Right renal pelvis (tissue), 4 donors: ENCODE results near the gene LRRC45. TPM values are rescaled to one million over a fixed set of nuclear protein-coding genes. Genes with fewer than 3 reads are reported as not detected.

Source experiments
- DNase-seq, 4 donors: peaks; one replicate each; pipeline ENCODE4 v3.0.0-alpha.2; 2013; ENCODE audit warnings: low read depth in 4 of 4, low spot score in 3 of 4, missing footprints in 1 of 4
- polyA plus RNA-seq, 4 donors: library from polyadenylated mRNA; unstranded; fragments of 120-200 nt; gene quantifications; one replicate each; pipeline ENCODE4 v1.2.1, GENCODE V29; 2013; ENCODE audit not compliant: insufficient read length in 4 of 4

LRRC45 gene
- polyA plus RNA-seq, 4 donors = 10.8 to 16.4 (median 11.9) TPM

DNA sequence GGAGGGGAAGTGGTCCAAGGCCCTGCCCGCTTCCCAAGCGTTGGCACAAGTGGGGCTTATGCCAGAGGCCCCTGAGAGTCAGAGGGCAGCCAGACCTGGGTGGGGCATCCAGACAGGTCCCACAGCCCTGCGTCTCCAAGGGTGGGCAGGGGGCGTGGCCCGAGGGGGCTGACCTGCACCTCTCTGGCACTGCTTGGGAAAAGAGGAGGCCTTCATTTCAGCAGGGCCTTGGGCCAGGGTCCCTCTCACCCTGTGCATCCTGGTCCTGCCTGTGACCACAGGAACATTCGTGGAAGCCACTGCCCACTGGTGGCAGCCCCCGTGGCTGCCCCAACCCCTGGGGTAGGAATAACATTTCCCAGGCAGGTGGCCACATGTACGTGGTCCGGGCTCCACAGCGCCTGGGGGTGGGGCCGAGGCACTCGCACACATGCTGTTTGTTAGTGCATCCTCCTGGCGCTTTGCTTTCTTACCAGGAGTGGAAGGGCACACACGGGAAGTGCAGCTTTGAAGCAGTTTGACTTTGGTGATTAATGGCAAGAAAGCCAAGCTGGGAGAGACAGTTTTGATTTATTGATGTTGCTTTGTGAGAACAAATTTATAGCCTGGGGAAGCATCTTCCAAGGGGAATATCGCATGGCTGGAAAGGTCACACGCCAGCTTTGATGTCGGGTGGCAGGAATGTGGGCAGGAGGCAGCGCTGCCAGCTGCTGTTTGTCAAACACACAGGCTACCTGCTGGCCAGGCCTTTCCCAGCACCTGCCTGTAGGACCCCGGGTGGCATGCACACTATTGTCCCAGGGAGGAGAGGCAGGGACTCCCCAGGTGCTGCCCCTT lies 4.7 kb upstream of the LRRC45 start:
- DNase-seq = no peak

DNA sequence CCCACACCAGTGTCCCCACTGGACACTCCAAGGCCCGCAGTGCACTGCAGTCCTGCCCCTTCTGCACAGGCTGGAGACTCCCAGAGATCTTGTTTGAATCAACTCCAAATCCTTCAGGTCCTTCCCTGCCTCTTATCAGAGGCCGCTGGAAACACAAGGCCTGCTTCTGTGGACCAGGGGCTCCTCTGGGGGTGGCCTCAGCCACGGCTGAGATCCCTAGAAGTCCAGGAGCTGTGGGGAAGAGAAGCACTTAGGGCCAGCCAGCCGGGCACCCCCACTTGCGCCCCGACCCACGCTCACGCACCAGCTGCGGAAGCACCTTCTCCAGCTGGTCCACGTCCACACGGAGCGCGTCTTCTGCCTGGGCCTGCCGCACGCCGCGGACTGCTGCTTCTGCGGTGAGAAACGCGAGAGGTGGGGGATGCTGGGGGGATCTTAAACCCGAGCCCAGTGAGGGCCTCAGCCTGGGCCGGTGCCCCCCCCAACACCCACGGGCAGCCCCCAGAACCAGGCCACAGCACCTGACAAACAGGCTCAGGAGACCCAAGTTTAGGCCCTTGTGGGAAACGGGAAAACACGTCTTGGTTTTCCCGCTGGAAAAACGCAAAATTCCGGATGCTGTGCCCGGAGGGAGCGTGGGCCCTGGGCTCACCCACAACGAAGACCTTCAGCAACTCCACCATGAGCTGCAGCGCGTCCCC lies 4.0 kb upstream of the LRRC45 start:
- no peak for DNase-seq

DNA sequence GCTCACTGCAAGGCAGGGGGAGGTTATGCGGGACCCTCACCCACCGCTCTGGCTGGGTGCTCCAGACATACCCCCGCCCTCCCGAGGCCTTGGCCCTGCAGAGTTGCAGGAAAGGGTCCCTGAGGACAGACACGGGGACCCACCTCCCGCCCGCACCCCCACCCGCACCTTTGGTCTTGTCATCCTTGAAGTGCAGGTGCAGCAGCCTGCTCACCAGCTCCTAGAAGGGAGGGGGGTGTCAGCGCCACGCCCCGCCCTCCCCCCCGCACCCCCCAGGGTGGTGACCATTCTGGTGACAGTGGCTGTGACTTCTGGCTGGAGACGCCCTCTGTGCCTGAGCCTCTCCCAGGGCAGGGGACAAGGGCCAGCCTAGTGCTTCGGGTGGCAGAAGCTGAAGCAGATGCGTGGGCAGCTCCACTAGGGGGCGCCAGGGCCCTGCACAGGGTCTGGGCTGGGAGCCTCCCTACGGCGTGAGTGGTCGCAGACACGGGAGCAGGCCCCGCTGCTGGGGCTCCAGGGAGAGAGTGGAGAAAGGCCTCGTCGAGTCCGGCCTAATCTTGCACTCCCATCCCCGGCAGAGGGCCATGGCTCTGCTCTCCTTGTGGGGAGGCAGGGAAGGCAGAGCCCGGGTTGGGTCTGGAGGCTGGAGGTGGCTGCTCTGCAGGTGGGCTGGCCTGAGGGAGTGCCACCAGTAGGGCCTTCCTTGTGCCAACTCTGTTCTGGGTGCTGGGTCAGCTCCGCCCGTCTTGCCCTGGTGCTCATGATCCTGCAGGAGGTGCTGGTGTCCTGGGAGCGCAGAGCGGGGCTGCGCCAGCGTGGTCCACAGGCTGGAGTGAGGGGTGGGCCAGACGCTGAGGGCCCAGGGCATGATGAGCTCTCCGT lies 3.2 kb upstream of the LRRC45 start:
- DNase-seq = no peak

DNA sequence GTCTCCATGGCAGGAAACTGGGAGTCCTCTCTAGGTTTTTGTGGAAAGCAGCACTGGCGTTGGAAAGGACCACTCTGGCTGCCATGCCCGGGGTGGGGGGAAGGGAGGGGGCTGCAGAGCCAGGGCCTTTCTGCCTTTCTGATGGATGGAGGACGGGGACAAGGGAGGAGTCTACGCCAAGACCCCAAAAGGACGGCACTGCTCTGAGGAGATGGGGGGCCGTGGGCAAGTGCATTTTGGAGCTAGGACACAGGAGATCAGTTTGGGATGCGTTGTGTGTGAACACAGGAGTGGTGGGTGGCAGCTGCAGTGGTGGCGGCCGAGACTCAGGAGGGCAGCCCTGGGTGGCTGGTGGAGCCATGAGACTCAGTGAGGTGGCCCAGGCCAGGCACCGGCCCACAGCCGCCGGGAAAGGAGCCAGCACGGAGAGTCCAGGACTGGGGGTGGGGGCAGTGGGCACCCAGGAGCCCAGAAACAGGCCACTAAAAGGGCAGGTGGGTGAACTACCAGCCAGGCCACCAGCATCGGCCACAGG lies 2.5 kb upstream of the LRRC45 start:
- DNase-seq = no peak

DNA sequence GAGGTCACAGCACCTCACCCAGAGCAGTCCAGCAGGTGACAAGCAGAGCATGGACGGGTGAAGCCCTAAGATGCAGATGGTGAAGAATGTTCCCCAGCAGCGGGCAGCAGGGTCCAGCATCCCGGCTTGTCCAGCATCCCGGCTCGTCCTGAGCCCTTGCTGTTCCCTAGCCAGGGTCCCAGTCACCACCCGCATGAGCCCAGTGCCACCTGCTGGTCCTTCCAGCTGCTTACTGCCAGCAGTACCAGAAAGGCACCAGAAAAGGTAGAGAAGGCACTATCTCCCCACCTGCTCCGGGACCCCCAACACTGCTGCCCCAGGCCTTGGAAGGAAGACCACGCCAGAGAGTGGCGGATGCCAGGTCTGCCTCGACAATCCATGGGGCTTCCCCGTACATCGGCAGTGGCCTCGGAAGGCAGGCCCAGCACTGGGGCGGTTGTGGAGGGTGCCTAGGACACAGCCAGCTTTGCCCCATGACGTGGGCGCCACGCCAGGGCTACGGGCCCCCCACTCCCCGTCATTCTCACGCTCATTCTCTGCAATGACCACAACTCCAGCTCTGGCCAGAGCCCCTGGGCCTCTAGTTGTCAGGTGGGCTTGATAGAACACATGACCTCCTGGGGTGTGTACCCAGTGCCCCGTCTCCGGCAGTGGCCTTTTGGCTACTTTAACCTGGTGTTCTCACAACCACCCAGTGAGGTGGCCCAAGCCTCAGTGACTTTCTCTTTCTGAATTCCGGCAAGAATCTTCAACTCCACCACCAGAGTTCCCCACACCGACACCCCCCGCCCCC lies 1.8 kb upstream of the LRRC45 start:
- no peak for DNase-seq

DNA sequence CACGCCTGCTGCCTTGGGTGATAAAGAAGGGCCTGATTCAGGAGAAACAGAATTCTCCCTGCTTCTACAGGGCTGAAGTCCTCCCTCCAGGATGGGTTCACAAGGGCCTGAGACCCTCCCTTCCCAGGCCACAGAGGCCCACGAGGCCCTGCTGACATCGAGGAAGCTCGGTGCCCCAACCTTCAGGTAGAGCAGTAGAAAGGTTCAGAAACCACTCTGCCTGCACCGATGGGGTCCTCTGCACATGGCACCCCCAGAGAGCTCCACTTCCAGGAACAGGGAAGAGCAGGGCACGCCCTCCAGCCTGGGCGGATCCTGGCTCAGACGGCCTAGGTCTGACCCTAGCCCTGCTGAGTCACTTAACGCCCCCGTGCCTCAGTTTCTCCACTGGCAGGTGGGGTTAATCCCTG lies 1.2 kb upstream of the LRRC45 start:
- no peak for DNase-seq

DNA sequence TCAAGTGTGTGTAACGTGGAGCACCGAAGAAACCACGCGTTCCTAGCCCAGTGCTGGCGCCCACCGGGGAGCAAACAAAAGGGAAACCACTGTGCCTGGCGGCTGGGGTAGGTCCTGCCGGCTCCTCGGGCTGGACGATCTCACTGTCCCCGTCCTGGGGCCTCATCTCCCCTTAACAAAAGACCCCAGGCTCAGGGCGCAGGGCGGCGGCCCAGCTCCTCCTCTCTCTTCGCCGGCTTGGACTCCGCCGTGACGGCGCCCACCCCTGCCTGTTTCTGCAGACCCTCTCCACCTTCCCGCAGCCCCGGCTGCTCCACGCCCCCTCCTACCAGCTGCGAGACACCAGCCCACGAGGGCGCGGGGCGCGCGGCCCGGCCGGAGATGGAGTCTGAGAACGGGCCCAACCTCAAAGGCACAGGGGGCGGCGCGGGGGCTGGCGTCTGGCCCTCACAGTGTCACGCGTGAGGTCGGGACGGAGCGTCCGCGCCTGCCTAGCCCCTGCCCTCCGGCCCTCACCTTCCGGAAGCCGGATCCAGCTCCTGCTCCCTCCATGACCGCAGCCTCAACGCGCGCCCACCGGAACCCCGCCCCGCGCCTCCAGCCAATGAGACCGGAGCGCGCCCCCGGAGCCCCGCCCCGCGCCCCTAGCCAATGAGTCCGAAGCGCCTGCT lies 660 bp upstream of the LRRC45 start, which contains the start of gene CENPX:
Gene CENPX, minus strand, starts transcription at position 569 of the 671 bp plus-strand sequence. Its CDS starts 17 bp downstream, at position 552.
- DNase-seq = no peak

DNA sequence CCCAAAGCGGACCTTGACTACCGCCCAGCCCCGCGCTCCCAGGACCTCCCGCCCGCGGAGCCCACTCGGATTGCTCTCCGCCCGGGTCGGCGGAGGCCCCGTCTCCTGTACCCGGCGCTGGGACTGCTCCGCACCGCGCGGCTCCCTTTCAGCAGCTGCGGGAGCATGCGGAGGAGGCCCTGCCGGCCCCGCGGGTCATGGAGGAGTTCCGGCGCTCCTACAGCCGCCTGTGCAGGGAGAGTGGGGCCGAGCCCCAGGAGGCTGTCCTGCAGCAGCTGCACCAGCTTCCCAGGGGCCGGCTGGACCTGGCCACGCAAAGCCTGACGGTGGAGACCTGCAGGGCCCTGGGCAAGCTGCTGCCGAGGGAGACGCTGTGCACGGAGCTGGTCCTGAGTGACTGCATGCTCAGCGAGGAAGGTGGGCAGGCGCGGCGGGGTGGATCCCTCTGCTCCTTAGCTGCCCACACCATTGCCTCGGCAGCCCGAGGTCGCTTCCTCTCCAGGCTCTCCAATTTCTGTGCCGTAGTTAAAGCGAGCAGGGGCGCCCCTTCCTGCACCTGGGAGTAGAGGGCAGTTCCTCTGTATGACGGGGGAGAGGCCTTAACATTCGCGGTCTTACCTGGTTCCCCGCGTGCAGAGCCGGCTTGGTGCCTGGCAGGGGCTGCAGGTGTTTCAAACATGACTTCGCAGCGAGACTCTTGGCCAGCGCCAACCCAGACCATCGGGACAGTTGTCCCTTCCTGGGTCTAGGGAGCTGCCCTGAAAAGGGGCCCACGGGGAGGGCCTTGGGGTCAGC lies 539 bp downstream of the LRRC45 start:
- DNase-seq = no peak

DNA sequence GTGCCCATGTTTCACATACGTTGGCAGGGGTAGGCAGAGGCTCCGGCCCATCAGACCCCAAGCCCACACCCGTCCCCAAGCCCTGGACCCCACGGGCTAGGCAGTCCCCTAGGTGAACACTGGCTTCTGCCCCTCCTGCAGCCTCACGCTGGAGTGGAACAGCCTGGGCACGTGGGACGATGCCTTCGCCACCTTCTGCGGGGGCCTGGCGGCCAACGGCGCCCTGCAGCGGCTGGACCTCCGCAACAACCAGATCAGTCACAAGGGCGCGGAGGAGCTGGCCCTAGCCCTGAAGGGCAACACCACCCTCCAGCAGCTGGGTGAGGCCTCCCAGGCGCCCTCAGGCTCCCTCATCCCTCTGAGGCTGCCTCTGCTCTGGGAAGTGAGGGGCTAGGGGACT lies 1.8 kb downstream of the LRRC45 start:
- no peak for DNase-seq

DNA sequence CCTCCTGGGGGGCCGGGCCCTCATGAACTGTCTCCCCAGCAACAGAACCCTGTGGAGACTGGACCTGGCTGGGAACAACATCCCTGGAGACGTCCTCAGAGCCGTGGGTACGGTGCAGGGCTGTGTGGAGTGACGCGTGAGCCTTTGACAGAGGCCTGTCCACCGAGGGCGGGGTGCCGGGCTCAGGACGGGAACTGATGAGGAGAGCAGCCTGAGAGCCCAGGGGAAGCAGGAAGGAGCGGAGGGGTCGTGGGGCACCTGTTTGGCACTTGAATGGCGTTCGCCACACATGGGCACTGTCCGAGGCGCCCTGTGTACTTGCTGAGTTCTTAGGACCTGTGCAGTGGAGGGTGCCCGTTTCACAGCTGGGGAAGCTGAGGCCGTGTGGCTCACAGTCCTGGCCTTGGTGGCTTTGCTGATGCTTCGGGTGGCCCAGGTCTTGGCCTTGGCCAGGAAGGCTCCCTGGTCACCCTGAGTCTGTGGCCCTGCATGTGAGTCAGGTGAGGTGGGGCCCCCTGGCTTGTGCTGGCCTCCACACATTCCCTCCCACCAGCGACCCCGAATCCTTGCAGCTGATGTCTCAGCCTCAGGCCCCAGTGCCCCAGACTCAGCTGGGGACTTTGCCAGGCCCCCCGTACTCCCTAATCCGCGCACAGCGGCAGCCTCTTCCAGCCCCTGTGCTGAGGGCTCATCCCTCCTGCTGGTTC lies 2.4 kb downstream of the LRRC45 start:
- DNase-seq = no peak

DNA sequence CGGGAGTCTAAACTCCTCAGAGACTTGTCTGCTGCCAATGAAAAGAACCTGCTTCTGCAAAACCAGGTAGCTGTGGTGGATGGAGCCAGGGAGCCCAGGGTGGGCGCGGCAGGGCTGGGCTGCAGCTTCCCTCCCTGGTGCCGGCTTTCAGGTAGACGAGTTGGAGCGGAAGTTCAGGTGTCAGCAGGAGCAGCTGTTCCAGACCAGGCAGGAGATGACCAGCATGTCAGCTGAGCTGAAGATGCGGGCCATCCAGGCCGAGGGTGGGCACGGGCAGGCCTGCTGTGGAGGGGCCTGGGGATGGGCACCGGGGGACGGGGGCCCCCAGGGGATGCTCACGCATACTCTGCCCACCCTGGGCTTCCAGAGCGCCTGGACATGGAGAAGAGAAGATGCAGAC lies 5.1 kb downstream of the LRRC45 start:
- no peak for DNase-seq

DNA sequence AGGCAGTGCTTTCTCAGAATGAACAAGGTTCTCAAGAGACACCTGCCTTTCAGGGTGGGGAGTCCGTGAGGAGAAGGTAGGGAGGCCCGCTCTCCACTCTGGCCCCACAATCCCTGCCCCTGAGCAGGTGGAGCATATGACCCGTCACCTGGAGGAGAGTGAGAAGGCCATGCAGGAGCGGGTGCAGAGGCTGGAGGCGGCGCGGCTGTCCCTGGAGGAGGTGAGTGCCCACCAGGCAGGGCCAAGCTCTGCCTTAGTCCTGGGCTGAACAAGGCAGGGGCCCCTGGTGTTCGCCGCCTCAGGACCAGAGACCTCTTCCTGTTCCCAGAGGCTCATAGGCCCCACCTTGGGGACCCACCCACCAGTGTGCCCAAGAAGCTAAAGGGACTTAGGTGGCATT lies 5.9 kb downstream of the LRRC45 start:
- no peak for DNase-seq

DNA sequence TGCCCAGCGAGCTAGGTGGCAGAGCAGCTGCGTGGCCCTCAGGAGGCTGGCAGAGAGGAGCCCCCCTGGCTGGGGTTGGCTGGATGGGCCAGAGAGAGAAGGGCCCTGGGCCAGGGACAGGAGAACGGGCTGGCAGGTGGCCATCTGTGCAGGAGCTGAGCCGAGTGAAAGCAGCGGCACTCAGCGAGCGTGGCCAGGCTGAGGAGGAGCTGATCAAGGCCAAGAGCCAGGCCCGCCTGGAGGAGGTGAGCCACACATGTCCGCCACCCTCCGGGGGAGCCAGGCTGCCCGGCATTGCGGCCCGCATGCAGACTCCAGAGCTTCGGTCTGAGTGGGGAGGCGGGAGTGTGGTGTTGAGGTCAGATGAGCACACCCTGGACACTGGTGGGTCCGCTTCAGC lies 6.3 kb downstream of the LRRC45 start:
- no peak for DNase-seq

DNA sequence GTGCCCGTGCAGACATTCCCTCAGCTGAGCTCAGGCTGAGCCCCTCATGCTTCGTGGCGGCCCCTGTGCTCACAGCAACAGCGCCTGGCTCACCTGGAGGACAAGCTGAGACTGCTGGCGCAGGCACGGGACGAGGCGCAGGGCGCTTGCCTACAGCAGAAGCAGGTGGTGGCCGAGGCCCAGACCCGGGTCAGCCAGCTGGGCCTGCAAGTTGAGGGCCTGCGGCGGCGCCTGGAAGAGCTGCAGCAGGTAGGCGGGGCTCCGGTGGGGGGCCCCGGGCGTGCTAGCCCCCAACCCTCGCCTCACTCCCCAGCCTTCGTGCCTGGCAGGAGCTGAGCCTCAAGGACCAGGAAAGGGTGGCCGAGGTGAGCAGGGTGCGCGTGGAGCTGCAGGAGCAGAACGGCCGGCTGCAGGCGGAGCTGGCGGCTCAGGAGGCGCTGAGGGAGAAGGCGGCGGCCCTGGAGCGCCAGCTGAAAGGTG lies 6.9 kb downstream of the LRRC45 start:
- no peak for DNase-seq

DNA sequence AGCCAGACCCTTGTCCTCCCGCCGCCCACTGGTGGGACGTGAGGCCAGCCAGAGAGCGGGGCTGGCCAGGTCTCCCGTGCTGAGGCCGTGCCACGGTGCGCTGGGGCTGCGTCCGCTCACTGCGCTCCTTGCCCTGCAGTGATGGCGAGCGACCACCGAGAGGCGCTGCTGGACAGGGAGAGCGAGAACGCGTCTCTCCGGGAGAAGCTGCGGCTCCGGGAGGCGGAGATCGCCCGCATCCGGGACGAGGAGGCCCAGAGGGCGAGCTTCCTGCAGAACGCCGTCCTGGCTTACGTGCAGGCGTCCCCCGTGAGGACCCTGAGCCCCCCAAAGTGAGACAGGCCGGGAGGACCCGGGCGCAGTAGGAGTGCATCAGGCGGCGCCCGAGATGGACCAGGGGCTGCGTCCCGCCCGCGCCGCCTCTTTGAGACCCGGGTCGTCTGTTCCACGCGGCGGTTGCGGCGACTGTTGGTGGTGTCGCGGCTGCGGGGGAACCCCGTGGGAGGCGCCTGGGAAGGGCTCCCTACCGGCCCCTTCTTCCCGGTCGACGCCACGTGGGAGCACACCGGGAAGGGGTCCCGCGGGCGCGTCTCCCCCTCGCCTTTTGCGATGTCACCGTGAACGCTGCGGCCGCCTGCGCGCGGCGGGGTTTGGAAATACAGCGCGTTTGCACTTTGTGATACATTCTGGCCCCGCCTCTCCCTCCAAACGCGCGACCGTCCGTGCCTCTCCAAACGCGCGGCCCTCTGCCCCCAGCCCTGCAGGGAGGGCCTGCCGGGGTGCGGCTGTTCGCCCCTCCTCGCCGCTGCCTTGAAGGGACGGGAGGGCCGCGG lies 7.6 kb downstream of the LRRC45 start:
- DNase-seq = peak in 1 of 4 donors; percentile 82

DNA sequence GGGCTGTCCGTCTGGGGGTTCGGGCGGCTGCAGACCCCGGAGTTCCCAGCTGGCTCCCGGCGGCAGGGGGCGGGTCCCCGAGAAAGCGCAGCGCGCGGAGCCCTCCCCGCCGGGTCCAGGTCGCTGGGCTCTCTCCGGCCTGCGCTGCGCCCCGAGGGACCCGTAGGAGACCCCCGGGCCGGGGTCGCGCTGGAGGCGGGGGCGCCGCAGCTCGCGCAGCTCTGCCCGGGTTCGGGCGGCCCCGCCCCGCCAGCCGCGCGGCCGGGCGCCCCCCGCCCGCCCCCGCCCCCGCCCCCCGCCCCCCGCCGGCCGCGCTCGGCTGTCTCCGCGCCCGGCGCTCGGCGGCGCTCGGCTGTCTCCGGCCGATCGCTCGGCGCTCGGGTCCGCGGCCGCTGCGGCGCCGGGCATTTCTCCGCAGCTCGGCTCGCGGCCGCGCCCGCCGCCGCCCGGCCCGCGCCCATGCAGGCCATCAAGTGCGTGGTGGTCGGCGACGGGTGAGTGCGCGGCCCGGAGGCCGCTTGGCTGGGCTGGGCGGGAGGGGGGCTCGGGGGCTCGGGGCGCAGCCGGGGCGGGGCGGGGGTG lies 8.3 kb downstream of the LRRC45 start, which contains the start of gene RAC3:
Gene RAC3, plus strand, starts transcription at position 376 of the 582 bp plus-strand sequence. Its CDS starts 84 bp downstream, at position 460.
- no peak for DNase-seq
